Esophagus (tissue), 2 donors: ENCODE results near the gene C6orf52. TPM values are rescaled to one million over a fixed set of nuclear protein-coding genes. Genes with fewer than 3 reads are reported as not detected.
"Not testable (repeated sequence)": the region's sequence is repeated elsewhere in the genome, so short reads cannot be mapped to it uniquely, and the experiment has no call there.

Experiments
- H3K27ac ChIP-seq, 2 donors: one replicate each; pipeline ENCODE4 v1.5.1; 2013; ENCODE audit warnings: low read depth in 2 of 2, mild to moderate bottlenecking in 2 of 2, inconsistent platforms in 1 of 2, low read length in 1 of 2, moderate library complexity in 1 of 2
- H3K27me3 ChIP-seq, 2 donors: one replicate each; pipeline ENCODE4 v1.6.1; 2013; ENCODE audit warnings: low read length in 2 of 2, control low read depth in 1 of 2, mild to moderate bottlenecking in 1 of 2; ENCODE audit not compliant: insufficient read depth in 2 of 2, control insufficient read depth in 1 of 2
- H3K36me3 ChIP-seq, 2 donors: one replicate each; pipeline ENCODE4 v1.6.1; 2013; ENCODE audit warnings: low read length in 1 of 2; ENCODE audit not compliant: control insufficient read depth in 2 of 2, insufficient read depth in 2 of 2
- H3K4me1 ChIP-seq, 2 donors: one replicate each; pipeline ENCODE4 v1.6.1; 2013; ENCODE audit warnings: low read length in 1 of 2; ENCODE audit not compliant: control insufficient read depth in 2 of 2, insufficient read depth in 2 of 2
- H3K4me3 ChIP-seq, 2 donors: one replicate each; pipeline ENCODE4 v1.5.1; 2013; ENCODE audit warnings: low read length in 2 of 2, mild to moderate bottlenecking in 2 of 2, low read depth in 1 of 2, moderate library complexity in 1 of 2
- H3K9me3 ChIP-seq, 2 donors: one replicate each; pipeline ENCODE4 v1.6.1; 2013; ENCODE audit warnings: mild to moderate bottlenecking in 2 of 2, low read depth in 1 of 2, low read length in 1 of 2, moderate library complexity in 1 of 2; ENCODE audit not compliant: control insufficient read depth in 2 of 2, insufficient read depth in 1 of 2
- WGBS, 2 donors: extraction: QIAGEN DNeasy Blood & Tissue Kit; methylation state at CpG; one replicate each; pipeline ENCODE4 v1.1.7; 2013; 5-methylcytosine and 5-hydroxymethylcytosine counted together
- polyA plus RNA-seq, 2 donors: library from polyadenylated mRNA; stranded (reverse); fragments of 200-250 nt; gene quantifications; one replicate each; pipeline ENCODE4 v1.2.3, GENCODE V29; 2013
- donor health status: healthy with polysubstance abuse.
- donor health status: Bipolar disorder and iron deficiency.

The C6orf52 gene
- polyA plus RNA-seq, 2 donors = 0.69 TPM; not detected in 1

GRCh38 chr6:10660431-10661191 lies 33.8 kb downstream of the C6orf52 start:
- not testable (repeated sequence) for H3K36me3 ChIP-seq, H3K27ac ChIP-seq, H3K4me1 ChIP-seq, H3K27me3 ChIP-seq, H3K9me3 ChIP-seq, H3K4me3 ChIP-seq
- 89 to 94% methylated on average over 11 of the region's 11 CpGs for WGBS, 2 donors

DNA sequence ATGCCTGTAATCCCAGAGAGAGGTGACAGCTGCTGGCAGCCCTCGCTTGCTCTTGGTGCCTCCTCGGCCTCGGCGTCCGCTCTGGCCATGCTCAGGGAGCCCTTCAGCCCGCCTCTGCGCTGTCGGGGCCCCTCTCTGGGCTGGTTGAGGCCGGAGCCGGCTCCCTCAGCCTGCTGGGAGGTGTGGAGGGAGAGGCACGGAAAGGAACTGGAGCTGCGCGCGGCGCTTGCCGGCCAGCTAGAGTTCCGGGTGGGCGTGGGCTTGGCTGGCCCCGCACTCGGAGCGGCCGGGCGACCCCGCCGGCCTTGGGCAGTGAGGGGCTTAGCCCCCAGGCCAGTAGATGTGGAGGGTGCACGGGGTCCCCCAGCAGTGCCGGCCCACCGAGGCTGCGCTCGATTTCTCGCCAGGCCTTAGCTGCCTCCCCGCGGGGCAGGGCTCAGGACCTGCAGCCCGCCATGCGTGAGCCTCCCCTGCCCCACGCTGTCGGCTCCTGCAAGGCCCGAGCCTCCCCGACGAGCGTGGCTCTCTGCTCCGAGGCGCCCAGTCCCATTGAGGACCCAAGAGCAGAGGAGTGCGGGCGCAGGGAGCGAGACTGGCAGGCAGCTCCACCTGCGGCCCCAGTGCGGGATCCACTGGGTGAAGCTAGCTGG lies 34.6 kb downstream of the C6orf52 start:
- H3K27me3 ChIP-seq = peaks cover 2 to 3% of the 10 kb centered on the region in 2 donors
- H3K27ac ChIP-seq = no peak overlapping the region
- WGBS, 2 donors = 83 to 85% methylated on average over 43 to 48 of the region's 48 CpGs

GRCh38 chr6:10658910-10659698 lies 35.3 kb downstream of the C6orf52 start:
- WGBS, 2 donors = 87 to 90% methylated on average over 23 to 24 of the region's 24 CpGs
- no peaks in the 10 kb centered on the region for H3K4me1 ChIP-seq
- no peaks in the 10 kb centered on the region for H3K36me3 ChIP-seq
- peaks cover 2 to 3% of the 10 kb centered on the region in 2 donors for H3K27me3 ChIP-seq
- peak overlapping the region; percentile 16 to 39 for H3K4me3 ChIP-seq
- no peak overlapping the region for H3K27ac ChIP-seq
- no peaks in the 10 kb centered on the region for H3K9me3 ChIP-seq

More for the DNA sequence above, 34.6 kb downstream of the C6orf52 start:
- Histone ChIP-seq H3K4me3 (peak overlapping the region; percentile 16 to 39), H3K9me3 (no peaks in the 10 kb centered on the region), H3K4me1 (no peaks in the 10 kb centered on the region), H3K36me3 (no peaks in the 10 kb centered on the region)

DNA sequence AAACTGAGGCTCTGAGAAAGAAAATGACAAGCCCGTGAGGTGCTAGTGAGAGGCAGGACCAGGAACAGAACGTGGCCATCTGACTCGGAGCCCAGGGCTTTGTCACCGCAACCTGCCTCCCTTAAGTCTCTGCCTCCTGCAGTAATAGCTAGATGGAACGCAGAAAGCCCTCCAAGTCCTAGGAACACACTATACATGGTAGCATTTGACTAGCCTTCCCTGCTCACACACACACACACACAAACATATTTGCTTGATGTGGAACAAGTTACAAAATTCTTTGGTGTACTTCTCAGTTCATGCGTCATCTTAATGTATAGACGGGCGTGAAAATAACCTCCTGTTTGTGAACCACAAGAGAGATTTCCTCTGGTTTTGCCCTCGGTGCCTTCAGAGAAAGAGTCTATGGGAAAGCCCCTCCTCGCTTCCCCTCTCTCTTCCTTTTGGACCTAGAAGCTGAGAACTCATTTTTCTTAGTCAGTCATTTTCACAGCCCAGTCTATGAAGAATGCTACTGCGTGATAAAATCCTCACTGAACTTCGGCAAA lies 38.8 kb downstream of the C6orf52 start:
- Histone ChIP-seq H3K36me3 (no peaks in the 10 kb centered on the region), H3K4me1 (no peaks in the 10 kb centered on the region), H3K9me3 (no peaks in the 10 kb centered on the region), H3K27ac (no peak overlapping the region), H3K4me3 (no peak overlapping the region), H3K27me3 (peaks cover 2 to 3% of the 10 kb centered on the region in 2 donors)
- 71 to 72% methylated on average over 12 of the region's 12 CpGs for WGBS, 2 donors

GRCh38 chr6:10644225-10644624 lies 50.2 kb downstream of the C6orf52 start:
- H3K4me1 ChIP-seq = no peaks in the 10 kb centered on the region
- H3K27me3 ChIP-seq = no peaks in the 10 kb centered on the region
- no peaks in the 10 kb centered on the region for H3K9me3 ChIP-seq
- no peaks in the 10 kb centered on the region for H3K36me3 ChIP-seq
- H3K4me3 ChIP-seq = no peak overlapping the region
- H3K27ac ChIP-seq = no peak overlapping the region
- WGBS, 2 donors = 91 to 96% methylated on average over 1 of the region's 1 CpG

GRCh38 chr6:10643201-10643651 lies 51.2 kb downstream of the C6orf52 start:
- H3K27me3 ChIP-seq = no peaks in the 10 kb centered on the region
- H3K36me3 ChIP-seq = no peaks in the 10 kb centered on the region
- no peaks in the 10 kb centered on the region for H3K4me1 ChIP-seq
- H3K9me3 ChIP-seq = no peaks in the 10 kb centered on the region
- no peak overlapping the region for H3K27ac ChIP-seq
- WGBS, 2 donors = 67 to 75% methylated on average over 3 of the region's 3 CpGs
- H3K4me3 ChIP-seq = no peak overlapping the region

DNA sequence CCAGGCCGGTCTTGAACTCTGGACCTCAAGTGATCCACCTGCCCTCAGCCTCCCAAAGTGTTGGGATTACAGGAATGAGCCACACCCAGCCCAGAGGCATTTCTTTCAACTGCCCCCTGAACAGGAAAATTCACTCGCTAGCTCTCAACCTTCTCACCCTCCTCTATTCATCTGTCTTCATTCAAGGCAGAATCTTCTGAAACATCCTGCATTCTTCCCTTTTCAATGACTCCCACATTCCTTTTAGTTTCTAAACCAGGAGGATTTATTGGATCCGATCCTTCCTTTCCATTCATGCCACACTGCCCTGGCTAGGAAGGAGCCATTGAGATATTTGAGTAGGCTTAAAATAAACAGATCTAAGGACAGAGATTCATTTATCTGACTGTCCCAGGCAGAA lies 52.9 kb downstream of the C6orf52 start:
- no peak overlapping the region for H3K4me3 ChIP-seq
- H3K27me3 ChIP-seq = no peaks in the 10 kb centered on the region
- H3K36me3 ChIP-seq = no peaks in the 10 kb centered on the region
- H3K9me3 ChIP-seq = no peaks in the 10 kb centered on the region
- H3K27ac ChIP-seq = no peak overlapping the region
- no peaks in the 10 kb centered on the region for H3K4me1 ChIP-seq
- WGBS, 2 donors = 86 to 88% methylated on average over 3 of the region's 3 CpGs

DNA sequence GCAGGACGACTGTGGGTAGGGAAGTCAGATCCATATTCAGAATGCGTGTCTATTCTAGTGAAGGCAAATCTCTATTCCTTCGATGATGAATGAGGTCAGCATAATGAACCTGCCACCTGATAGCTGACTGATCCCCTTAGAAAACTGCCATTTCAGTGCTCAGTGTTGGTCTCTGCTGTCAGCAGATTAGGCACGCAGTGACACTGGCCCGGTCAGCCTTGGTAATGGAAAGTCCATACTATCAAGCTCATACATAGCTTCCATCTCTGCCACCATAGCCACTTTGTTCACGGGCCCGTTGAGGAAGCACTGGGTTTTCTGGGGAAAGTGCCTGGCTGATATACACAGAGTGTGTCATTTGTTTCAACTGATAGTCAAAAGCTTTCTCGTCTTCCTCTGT lies 54.0 kb downstream of the C6orf52 start:
- 91 to 95% methylated on average over 8 of the region's 8 CpGs for WGBS, 2 donors

DNA sequence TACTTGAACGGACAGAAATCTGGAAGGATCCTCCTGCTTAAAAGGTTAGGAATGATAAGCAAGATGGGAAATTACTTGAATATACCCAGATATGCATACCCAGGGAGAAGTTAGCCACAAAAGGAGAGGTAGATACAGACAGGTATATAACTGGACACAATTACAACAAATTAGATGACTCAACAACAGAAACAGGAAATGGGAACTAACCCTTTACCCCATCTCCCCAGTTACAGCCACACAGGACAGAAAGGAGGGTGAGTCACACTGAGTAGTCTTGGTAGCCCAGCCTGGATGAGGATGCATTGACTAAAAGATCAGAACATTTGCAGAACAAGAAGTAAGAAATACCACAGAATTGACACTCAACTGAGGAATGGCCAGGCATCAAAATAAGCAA lies 61.2 kb downstream of the C6orf52 start:
- Histone ChIP-seq H3K27me3 (no peaks in the 10 kb centered on the region), H3K9me3 (no peaks in the 10 kb centered on the region), H3K27ac (no peak overlapping the region), H3K4me3 (no peak overlapping the region), H3K4me1 (no peaks in the 10 kb centered on the region), H3K36me3 (no peaks in the 10 kb centered on the region)
- WGBS, 2 donors = 84 to 90% methylated on average over 1 of the region's 1 CpG

More for the DNA sequence above, 54.0 kb downstream of the C6orf52 start:
- H3K27ac ChIP-seq = no peak overlapping the region
- no peaks in the 10 kb centered on the region for H3K36me3 ChIP-seq
- no peaks in the 10 kb centered on the region for H3K9me3 ChIP-seq
- no peaks in the 10 kb centered on the region for H3K4me1 ChIP-seq
- no peaks in the 10 kb centered on the region for H3K27me3 ChIP-seq
- no peak overlapping the region for H3K4me3 ChIP-seq
